GM15510 (cell line): ENCODE data around the gene AGPAT4.

ENCODE experiments used
- POLR2A ChIP-seq: IDR thresholded peaks from 3 replicates; pipeline ENCODE4 v1.6.1; 2011; ENCODE audit warnings: borderline replicate concordance; ENCODE audit not compliant: insufficient read length; ENCODE audit errors: extremely low read depth

AGPAT4 gene

DNA sequence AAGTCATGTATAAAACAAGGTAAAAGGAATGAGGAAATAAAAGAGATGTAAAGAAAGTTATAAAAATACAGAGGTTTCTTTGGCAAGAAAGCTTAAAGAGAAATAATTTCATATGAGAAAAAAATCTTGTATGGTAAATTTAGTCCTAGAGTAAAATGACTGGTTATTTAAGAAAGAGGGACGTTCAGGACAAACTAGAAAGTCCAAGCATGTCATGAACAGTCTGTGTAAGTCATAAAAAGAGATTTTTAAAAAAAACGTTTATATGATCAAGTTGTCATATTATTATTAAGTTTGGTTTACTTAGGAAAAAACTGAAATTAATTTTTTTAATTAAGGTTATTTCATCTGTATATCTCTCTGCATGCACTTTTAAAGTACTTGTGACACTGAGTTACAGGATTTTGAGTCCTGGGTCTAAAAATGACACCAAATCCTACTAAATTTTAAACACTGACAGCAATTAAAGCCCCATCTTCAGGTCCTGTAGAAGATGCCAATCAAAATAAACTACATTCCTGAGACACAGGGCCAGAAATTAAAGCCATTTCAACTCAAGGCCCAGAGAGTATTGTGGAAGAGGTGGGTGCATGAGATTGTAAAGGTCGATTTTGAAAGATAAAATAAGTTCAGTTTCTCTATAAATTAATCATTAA, 62.4 kb downstream of the AGPAT4 start:
- TF ChIP-seq POLR2A, result no peak

DNA sequence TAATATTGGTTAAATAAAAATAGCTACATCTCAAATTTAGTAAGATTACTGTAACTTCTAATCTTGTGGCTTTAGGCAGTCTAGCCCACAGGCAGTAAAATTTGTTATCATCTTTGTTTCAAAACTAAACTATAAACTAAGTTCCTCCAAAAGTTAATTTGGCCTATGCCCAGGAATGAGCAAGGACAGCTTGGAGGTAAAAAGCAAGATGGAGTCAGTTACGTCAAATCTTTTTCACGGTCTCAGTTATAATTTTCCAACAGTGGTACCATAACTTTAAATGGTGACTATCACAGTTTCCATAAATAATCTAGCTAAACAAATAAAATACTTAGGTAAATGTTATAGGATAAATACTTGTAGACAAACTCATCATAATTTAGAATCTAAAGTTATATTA, 63.0 kb downstream of the AGPAT4 start:
- TF ChIP-seq POLR2A, result no peak

DNA sequence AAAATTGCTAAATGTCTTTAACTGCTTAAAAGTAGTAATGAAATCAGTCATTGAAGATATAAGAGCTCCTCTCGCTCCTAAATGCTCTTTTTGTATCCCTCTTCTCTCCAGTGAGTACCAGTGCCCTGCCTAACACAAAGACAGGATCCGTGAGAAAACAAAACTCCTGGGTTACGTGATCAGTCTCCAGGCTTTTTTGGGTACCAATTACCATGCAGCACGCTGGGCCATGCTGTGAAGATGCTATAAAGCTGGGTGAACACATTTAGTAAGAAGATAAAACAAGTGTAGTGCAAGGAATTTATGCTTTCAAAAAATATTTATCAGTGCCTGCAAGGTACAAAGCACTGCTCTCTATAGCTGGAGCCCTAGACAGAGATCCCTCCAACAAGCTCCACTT, 66.7 kb downstream of the AGPAT4 start:
- no peak for TF ChIP-seq POLR2A

DNA sequence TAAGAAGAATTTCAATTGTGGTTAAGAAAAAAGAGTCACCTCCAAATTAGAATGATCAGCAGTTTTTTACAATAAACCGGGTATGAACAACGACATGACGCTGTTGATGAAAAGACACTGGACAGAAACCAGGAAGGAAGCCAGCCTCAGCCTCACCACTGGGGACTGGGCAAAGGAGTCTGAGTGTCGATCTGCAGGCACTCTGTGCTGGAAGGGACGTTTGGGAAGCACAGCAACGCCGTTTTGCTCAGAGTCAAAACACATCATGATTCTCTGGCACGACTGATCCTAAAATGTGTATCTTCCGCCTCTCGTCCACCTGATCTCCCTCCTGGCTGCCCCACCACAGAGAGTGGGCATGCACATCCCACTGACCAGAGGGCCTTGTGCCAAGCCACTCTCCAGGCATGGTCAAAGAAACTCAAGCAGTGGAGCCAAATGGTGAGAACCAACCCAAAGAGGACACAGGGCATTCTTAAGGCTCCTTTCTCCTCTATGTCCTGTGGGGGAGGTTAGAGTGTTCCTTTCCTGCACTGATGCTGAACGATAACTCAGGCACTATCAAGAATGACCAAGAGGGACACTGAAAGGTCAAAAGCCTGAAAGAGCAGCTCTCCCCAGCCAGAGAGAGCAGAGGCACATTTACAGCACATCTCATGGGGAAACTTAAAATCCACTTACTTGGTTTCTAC, 68.8 kb downstream of the AGPAT4 start:
- no peak for TF ChIP-seq POLR2A

DNA sequence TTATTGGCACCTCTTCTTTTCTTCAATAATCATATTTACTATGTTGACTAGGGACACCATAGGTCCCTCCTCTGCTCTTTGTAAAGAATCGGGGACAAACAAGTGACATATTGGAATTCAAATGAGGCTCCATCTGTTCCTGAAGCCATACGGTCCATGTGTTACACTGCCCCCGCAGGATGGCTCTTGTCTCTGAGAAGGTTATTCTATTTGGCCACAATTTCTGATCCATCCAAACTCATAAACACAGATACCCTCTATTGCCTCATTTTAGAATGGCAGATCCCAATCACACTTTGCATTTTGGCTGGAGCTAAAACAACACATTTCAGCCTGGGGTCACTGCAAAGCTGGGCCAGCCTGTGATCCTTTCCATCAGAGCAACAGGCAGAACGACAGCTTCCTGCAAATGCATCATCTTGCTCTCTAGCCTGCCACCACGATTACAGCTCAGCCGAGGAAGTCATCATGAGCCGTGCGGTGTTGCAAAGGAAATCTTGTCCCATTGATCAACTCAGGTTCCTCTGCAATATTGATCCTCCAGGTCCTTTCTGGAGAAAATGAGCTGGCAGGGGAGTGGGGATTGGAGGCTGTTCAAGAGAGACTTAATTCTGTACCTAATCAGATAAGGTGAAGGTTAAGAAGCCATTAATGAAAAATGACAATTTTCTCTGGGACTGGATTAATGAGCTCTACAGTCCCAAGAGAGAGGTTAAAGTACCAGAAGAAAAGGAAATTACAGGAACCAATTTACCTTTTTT, 73.1 kb downstream of the AGPAT4 start:
- TF ChIP-seq POLR2A, result no peak

DNA sequence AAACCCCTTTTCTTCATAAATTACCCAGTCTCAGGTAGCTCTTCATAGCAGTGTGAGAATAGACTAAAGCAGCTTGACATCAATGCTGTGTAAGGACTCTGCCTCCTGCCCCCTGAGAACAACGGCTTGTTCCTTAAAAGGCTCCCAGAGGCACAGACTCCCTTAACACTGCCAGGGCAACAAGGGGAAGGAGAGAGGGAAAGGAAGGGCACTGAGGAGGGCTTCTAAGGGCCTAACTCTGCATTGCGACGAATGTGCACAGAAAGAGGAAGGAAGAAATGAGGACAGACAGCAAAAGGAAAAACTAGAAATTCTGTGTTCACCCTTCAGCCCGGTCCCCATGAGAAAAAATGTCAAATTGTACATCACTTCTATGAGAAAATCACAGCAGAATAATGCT, 74.0 kb downstream of the AGPAT4 start:
- no peak for TF ChIP-seq POLR2A

DNA sequence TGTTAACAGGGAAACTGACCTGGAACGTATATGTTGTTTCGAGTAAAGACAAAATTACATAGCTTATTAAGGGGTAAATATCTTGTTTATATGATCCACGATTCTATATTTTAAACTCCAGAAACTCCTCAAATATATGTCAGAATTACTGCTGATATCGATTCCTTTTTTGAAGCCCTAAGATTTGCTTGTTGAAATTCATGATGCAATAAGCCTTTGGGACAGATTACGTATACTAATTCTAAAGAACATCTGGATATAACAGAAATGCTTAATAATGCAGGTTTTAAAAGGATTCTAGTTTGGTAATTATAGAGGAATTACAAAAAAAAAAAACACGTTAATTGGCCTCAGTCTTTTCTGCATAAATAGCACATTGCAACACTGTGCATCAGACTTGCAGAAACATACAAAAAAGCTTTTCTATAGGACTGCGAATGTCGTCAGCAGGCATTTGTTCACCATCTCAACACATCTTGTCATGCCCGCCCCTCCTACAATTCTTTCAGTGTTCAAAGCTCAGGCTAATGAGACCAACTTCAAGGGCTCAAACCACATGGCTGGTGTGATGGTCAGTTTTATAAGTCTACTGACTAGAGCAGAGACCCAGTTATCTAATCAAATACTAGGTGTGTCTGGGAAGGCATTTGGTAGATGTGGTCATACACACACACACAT, 74.9 kb downstream of the AGPAT4 start:
- no peak for TF ChIP-seq POLR2A

DNA sequence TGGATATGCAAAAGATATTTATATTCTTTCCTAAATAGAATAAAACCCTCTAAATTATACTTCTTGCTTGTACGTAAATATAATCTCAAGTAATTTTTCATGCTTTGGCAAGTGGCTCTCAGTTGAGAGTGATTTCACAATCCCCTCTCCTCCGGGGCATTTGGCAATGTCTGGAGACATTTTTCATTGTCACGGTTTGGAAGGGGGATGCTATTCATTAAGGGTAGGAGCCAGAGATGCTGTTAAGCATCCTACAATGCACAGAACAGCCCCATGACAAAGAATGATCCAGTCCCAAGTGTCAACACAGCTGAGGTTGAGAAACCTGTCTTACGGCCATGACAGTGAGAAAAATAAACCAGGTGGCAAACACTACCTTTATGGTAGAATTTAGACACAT, 75.7 kb downstream of the AGPAT4 start:
- no peak for TF ChIP-seq POLR2A

DNA sequence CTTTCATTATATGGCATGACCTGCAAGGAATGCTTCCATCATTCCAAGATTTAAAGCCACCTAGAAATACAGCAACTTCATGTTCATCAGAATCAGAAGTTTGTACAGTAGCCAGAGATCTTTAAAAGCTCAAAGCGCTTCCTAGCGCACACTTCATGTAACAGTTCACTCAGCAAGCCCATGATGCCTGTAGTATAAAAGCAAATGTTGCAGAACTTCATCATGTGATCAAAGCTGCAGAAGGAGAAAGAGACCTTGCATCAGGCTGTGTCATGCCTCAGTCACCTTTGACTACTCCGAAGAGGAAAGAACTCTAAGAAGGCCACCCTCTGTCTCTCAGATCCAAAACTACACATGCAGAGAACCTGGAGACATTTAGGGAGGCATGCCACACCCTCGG, 78.5 kb downstream of the AGPAT4 start:
- no peak for TF ChIP-seq POLR2A

DNA sequence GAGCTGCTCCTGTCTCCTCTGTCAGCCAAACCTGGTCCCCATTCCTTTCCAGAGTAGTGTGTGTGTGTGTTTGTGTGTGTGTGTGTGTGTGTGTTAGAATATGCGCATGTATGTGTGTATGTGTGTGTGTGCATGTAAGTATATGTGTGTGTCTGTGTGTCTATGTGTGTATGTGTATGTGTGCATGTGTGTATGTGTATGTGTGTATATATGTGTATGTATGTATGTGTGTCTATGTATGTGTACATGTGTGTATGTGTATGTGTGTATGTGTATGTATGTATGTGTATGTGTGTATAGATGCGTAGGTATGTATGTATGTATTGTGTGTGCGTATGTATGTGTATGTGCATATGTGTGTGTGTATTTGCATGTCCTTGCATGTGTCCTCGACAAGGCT, 79.5 kb downstream of the AGPAT4 start:
- TF ChIP-seq POLR2A, result no peak

DNA sequence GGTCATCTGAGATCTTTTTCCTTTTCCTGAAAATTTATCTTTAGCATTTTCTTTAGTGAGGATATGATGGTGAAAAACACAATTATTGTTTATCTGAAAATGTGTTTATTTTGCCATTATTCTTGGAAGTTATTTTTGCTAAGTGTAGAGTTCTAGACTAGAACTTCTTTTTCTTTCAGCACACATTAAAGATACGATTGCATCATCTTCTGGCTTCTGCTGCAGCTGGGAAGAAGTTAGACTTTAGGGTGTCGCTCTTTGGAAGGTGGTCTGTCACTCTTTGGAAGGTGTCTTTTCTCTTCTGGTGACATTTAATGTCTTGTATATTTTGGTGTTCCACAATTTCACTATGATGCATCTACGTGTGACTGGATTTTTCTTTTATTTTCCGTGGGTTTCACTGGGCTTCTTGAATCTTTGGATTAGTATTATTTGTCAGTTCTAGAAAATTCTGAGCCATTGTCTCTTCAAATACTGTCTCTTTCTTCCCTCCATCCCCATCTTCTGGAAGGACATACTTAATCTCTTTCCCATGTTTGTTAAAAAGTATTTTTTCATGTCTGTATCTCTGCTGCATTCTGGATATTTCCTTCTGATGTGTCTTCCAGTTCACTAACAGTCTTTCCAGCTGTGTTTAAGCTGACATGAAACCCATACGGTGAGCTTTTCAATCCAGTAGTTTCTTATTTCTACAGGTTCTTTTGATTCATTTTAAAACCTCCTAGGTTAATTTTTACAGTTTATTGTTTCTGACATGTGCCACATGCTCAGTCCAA, 81.0 kb downstream of the AGPAT4 start:
- no peak for TF ChIP-seq POLR2A

DNA sequence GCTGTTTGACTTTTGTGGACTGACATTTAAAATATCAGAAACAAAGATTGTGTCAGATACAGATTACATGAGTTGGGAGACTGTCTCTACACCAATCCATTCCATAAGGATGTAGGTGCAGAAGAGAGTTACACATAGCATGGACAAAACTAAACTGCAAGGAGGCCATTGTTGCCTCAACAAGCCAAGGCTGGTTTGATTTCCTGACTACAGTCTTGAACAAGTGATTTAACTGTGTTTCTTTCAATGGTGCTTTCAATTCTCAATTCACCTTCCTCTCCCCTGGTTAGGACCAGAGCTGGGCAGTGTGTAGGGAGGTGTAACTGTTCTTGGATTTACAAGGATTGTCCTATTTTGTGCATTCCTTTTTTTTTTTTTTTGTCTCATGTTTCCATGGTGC, 82.2 kb downstream of the AGPAT4 start:
- no peak for TF ChIP-seq POLR2A

DNA sequence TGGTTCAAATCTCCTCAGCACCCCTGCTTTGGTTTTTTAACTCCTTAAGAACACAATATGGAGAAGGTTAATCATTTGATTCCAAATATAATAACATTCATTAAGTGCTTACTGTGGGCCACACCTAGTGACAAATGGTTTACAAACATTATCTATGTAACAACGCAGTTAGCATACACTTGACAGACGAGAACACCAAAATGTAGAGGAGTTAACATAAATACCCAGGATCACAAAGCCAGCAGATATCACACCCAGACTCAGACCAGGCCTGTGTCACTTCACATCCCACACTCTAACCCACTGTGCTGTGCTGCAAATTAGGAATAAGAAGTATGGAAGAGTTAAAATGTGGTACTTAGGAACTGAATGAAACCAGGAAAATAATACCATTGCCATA, 82.9 kb downstream of the AGPAT4 start:
- TF ChIP-seq POLR2A, result no peak

DNA sequence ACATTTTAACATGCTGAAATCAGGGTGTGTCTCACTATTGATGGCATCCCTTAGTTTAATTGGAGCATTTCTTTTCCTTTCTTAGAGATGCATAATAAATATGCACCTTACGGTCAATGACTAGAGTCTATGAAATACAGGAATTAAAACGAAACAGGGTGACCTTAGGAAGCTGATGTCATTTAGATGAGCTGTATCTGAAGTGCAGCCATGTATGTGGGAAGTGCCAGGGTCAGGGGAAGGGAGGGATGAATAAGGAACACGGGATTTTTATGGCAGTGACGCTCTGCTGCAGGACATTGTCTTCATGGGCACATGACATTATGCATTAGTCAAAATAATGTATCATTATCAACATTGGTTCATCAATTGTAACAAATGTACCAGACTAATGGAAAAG, 84.0 kb downstream of the AGPAT4 start:
- TF ChIP-seq POLR2A, result no peak
